Posterior cingulate gyrus (tissue), 11 donors: ENCODE measurements around the gene VGF.
"Not testable (repeated sequence)": the region's sequence is repeated elsewhere in the genome, so short reads cannot be mapped to it uniquely, and the experiment has no call there.

Experiments
- DNase-seq, 10 donors: peaks; one replicate each; pipeline versions ENCODE4 v3.0.0 to v3.0.0-alpha.2; 2020 to 2021; ENCODE audit warnings: mixed read lengths in 3 of 10
- intact Hi-C: fragments of 100-400 bp; cut with DNase I; formaldehyde crosslinking; loops from one replicate; pipeline ENCODE4 v1.15.1; 2023

Gene VGF

DNA sequence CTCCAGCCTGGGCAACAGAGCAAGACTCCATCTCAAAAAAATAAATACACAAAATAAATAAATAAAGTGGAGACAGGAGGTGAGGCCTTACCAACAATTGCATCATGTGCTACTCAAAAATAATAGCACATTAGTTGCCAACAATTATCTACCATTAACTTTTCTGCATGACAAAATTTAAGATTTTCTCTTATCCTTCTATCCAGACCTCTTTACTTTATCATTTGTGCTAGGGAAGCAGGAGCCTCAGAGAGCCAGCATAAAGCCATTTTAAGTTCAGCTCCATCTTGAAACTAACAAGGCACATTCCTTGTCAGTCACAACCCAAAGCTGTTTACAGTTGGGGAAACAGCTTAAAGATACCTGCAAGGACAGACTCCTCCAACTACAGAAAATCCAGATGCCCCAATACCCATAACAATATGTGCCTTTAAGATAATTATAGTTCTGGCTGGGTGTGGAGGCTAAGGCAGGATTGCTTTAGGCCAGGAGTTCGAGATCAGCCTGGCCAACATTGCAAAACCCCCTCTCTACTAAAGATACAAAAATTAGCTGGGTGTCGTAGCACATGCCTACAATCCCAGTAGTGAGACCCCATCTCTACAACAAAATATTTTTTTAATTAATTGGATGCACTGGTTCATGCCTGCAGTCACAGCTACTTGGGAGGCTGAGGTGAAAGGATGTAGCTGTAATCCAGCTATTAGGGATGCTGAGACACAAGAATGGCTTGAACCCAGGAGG, 13.3 kb downstream of the VGF start:
- intact Hi-C loops = no loop called here
- DNase-seq = no peak

DNA sequence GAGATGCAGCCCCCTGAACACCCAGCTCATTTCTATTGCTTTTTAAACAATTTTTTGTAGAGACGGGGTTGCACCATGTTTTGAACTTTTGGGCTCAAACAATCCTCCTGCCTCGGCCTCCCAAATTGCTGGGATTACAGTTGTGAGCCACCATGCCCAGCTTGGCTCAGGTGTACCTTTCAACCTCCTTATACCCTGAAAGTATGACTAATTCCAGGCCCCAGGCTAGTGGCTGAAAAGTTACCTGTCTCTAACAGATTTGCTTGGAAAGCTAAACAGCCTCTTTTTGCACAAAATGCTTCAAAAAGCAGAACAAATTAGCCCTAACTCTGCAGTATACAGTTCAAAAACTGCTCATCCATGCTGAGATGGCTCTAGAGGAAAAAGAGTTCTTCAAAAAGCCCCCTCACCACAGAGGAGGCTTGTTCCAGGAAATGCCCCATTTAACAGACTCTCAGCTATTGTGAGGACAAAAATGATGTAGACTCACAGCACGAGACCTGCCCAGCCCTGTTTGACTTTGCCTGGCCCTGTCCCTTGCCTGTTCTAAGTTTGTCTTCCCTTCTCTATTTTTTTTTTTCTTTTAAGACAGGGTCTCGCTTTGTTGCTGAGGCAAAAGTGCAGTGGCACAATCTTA, 24.5 kb downstream of the VGF start:
- no peak for DNase-seq
- intact Hi-C loops = loop anchor here (5.0 kb wide), 1 partner anchor 51 kb away; no protein-coding TSS in a partner anchor

DNA sequence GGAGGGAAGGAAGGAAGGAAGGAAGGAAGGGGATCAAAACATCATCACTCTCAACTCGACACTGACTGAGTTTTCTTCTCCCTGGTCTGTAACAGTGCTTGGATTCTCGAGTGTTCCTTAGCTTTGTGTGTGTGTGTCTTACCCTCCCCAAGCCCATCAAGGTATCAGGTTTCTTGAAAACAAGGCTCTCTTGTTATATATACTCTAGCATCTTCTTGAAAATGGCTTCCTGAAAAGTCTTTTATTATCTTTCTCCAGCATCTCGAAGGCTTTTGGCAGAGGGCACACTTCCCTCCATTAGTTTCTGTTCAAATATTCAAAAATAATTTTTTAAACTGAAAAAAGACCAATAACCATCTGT, 25.1 kb downstream of the VGF start:
- intact Hi-C loops = loop anchor here (5.0 kb wide), 1 partner anchor 52 kb away; no protein-coding TSS in a partner anchor

DNA sequence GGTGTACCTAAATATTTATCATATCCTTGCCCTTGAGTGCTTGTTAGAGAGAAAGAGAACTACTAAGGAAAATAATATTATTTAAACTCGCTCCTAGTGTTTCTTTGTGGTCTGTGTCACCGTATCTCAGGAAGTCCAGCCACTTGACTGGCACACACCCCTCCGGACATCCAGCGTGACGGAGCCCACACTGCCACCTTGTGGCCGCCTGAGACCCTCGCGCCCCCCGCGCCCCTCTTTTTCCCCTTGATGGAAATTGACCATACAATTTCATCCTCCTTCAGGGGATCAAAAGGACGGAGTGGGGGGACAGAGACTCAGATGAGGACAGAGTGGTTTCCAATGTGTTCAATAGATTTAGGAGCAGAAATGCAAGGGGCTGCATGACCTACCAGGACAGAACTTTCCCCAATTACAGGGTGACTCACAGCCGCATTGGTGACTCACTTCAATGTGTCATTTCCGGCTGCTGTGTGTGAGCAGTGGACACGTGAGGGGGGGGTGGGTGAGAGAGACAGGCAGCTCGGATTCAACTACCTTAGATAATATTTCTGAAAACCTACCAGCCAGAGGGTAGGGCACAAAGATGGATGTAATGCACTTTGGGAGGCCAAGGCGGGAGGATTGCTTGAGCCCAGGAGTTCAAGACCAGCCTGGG, 27.0 kb downstream of the VGF start:
- intact Hi-C loops = loop anchor here (10.0 kb wide), 1 partner anchor 54 kb away; the partner anchor contains the start of gene TRIM56
- peak in 4 of 10 donors; percentile 36 to 55 (median 46) for DNase-seq

More for the DNA sequence above, 25.1 kb downstream of the VGF start:
- no peak for DNase-seq

DNA sequence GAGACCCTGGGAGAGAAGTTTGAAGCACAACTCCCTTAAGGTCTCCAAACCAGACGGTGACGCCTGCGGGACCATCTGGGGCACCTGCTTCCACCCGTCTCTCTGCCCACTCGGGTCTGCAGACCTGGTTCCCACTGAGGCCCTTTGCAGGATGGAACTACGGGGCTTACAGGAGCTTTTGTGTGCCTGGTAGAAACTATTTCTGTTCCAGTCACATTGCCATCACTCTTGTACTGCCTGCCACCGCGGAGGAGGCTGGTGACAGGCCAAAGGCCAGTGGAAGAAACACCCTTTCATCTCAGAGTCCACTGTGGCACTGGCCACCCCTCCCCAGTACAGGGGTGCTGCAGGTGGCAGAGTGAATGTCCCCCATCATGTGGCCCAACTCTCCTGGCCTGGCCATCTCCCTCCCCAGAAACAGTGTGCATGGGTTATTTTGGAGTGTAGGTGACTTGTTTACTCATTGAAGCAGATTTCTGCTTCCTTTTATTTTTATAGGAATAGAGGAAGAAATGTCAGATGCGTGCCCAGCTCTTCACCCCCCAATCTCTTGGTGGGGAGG, 27.6 kb downstream of the VGF start:
- intact Hi-C loops = loop anchor here (10.0 kb wide), 1 partner anchor 53 kb away; the partner anchor contains the start of gene TRIM56
- DNase-seq = no peak

DNA sequence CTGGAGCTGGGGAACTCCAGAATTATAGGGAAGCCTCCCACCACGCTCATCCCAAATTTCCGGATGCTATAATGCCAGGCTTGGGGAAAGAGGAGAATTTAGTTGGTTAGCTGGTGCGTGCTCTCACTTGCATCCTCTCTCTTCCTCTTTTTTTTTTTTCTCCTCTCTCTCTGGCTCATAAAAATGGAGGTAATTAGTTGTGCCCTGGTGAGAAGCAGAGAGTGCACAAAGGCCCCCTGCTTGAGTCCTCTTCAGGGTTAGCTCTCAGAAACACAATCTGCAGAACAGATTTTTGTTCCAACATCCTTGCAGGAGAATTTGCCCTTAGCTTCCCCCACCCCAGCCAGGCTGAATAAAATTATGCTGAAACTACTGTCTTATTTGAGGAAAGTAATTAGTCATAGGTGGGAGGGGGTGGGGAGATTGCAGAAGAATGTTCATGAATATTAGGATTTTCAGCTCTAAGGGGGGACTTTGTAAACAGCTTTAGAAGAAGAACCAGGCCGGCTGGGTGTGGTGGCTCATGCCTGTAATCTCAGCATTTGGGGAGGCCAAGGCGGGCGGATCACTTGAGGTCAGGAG, 30.9 kb downstream of the VGF start:
- no peak for DNase-seq
- intact Hi-C loops = loop anchor here (10.0 kb wide), 1 partner anchor 50 kb away; the partner anchor contains the start of gene TRIM56

DNA sequence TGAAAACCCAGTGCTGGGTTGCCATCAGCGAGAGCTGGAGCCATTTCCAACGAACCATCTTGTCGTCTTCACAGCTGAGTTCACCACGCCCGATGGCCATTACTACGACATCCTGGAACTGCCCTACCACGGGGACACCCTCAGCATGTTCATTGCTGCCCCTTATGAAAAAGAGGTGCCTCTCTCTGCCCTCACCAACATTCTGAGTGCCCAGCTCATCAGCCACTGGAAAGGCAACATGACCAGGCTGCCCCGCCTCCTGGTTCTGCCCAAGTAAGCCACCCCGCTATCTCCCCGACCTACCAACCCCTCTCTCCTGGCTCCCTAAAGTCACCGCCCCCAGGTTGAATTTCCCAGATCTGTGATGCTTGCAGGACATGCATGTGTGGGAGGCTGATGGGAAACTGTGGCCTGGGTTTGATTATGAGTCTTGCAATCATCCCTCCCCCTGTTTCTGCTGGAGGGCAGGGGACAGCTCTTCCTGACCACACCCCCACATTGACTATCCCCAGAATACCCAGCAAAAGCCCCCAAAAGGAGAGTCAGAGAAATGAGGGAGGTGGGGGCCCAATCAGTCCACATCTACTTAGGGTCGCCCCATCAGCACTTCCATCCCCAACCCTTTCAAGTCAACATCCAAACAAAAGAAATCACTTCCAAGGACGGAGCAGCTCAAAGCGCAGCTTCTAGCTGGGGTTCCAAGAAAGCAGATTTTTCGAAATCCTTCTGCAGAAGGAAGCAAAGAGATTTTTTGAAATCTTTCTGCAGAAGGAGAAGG, 31.6 kb downstream of the VGF start:
- intact Hi-C loops = loop anchor here (10.0 kb wide), 1 partner anchor 49 kb away; the partner anchor contains the start of gene TRIM56
- no peak for DNase-seq

DNA sequence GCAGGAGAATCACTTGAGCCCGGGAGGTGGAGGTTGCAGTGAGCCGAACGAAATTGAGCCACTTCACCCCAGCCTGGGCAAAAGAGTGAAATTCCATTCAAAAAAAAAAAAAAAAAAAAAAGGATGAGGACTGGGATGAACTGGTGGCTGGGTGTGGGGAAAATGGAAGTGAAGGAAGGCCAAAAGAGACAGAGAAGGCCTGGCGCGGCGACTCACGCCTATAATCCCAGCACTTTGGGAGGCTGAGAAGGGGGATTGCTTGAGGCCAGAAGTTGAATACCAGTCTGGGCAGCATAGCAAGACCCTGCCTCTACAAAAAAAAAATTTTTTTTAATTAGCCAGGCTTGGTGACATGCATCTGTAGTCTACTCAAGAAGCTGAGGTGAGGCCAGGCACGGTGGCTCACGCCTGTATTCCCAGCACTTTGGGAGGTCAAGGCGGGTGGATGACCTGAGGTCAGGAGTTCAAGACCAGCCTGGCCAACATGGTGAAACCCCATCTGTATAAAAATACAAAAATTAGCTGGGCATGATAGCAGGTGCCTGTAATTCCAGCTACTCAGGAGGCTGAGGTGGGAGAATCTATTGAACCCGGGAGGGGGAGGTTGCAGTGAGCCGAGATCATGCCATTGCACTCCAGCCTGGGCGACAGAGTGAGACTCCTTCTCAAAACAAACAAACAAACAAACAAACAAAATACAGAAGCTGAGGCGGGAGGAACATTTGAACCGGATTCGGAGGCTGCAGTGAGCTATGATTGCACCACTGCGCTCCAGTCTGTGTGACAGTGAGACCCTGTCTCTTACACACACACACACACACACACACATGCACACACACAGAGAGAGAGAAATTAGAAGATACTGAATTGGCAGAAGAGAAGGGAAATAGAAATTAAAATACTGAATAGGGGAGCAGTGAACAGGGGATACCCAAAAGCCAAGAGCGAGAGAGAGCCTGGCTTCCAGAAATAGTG, 32.5 kb downstream of the VGF start:
- intact Hi-C loops = loop anchor here (10.0 kb wide), 1 partner anchor 48 kb away; the partner anchor contains the start of gene TRIM56
- not testable (repeated sequence) for DNase-seq

DNA sequence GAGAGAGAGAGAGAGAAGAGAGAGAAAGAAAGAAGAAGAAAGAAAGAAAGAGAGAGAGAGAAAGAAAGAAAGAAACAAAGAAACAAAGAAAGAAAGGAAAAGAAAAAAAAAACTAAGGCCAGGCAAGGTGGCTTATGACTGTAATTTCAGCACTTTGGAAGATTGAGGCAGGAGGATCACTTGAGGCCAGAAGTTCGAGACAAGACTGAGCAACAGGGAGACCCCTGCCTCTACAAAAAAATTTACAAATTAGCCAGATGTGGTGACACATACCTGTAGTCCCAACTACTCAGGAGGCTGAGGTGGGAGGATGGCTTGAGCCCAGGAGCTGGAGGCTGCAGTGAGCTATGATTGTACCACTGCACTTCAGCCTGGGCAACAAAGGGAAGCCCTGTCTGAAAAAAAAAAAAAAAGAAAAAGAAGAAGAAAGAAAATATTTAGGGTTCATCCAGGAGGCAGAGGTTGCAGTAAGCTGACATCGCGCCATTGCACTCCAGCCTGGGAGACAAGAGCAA, 35.7 kb downstream of the VGF start:
- DNase-seq = no peak
- intact Hi-C loops = loop anchor here (10.0 kb wide), 1 partner anchor 45 kb away; the partner anchor contains the start of gene TRIM56

DNA sequence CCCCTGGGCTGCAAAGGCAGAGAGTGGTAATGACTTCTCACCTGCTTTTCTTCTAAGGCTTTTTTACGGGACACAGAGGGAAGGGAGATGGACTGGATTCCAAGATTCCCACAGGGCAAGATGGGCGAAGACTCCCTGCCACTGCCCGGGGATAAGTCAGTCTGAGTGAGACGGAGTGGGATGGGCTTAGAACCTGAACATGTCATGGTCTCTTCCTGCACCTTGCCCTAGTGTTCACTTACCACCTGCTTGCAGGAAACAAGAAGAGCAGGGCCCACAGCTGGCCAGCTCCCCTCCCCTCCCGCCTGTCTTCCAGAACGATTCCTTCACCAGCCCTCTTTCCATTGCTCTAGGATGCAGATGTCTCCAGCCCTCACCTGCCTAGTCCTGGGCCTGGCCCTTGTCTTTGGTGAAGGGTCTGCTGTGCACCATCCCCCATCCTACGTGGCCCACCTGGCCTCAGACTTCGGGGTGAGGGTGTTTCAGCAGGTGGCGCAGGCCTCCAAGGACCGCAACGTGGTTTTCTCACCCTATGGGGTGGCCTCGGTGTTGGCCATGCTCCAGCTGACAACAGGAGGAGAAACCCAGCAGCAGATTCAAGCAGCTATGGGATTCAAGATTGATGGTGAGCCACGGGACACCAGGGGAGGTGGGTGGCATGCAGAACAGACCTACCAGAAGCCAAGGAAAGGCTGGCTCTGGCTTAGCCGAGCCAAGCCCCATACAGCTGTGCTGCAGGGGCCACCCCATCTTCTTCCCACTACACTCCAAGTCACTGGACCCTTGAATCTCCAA, 37.1 kb downstream of the VGF start:
- no peak for DNase-seq
- intact Hi-C loops = no loop called here

DNA sequence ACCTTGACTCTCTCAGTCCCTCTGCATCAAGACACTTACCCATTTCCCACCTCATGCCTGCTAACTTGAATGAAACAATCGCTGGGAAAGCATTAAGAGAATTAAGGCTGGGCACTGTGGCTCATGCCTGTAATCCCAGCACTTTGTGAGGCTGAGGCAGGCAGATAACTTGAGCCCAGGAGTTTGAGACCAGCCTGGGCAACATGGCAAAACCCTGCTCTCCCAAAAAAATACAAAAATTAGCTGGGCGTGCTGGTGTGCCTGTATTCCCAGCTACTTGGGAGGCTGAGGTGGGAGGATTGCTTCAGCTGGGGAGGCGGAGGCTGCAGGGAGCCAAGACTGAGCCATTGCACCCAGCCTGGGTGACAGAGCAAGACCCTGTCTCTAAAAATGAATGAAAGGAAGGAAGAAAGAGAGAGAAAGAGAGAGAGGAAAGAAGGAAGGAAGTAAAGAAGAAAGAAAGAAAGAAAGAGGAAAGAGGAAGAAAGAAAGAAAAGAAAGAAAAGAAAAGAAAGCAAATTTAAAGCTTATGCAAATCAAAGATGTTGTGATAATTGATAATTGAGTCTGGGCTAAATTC, 37.8 kb downstream of the VGF start:
- no peak for DNase-seq
- intact Hi-C loops = no loop called here

DNA sequence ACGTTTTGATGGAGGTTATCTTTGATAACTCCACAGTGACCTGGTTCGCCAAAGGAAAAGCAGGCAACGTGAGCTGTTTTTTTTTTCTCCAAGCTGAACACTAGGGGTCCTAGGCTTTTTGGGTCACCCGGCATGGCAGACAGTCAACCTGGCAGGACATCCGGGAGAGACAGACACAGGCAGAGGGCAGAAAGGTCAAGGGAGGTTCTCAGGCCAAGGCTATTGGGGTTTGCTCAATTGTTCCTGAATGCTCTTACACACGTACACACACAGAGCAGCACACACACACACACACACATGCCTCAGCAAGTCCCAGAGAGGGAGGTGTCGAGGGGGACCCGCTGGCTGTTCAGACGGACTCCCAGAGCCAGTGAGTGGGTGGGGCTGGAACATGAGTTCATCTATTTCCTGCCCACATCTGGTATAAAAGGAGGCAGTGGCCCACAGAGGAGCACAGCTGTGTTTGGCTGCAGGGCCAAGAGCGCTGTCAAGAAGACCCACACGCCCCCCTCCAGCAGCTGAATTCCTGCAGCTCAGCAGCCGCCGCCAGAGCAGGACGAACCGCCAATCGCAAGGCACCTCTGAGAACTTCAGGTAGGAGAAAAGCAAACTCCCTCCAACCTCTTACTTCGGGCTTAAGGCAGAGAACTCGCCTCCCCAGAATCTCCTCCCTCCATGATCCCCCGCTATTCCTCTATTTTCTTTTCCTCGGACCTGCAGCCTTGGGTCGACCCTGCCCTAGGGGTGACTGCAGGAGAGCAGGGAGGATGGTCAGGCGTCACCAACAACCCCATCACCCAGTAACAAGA, 38.5 kb downstream of the VGF start, which contains the start of gene SERPINE1:
TSS of gene SERPINE1 (plus strand) at position 454 of the 809 bp plus-strand sequence. CDS start 1,290 bp downstream, outside the sequence.
- intact Hi-C loops = no loop called here
- DNase-seq = peak in 3 of 10 donors; percentile 20 to 75 (median 49)

DNA sequence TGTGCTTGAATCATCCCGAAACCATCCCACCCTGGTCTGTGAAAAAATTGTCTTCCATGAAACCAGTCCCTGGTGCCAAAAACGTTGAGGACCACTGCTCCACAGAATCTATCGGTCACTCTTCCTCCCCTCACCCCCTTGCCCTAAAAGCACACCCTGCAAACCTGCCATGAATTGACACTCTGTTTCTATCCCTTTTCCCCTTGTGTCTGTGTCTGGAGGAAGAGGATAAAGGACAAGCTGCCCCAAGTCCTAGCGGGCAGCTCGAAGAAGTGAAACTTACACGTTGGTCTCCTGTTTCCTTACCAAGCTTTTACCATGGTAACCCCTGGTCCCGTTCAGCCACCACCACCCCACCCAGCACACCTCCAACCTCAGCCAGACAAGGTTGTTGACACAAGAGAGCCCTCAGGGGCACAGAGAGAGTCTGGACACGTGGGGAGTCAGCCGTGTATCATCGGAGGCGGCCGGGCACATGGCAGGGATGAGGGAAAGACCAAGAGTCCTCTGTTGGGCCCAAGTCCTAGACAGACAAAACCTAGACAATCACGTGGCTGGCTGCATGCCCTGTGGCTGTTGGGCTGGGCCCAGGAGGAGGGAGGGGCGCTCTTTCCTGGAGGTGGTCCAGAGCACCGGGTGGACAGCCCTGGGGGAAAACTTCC, 39.2 kb downstream of the VGF start:
- intact Hi-C loops = no loop called here
- DNase-seq = peak in 1 of 10 donors; percentile 24

DNA sequence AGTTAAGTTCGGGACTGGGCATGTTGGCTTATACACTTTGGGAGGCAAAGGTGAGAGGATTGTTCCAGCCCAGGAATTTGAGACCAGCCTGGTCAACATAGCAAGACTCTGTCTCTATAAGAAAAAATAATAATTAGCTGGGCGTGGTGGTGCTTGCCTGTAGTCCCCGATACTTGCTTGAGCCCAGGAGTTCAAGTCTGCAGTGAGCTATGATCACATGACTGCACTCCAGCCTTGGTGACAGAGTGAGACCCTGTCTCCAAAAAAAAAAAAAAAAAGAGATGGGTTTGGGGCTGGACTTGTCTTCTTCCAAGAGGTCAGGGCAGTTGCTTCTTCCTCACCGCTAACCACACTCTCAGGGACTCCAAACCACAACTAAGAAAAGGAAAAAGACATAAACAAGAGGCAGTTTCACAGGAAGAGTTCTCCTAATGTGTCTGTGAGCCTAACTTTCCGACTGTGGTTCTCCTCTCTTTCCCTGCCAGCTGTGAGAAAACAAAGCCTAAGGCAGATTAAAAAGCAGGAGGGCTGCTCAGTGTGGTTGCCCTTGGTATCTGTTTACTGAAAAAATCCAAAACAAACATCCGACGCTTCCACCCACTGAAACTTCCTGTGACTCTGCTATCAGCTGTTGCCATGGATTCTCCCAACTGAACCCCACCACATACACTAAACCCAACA, 40.9 kb downstream of the VGF start:
- DNase-seq = no peak
- intact Hi-C loops = no loop called here

DNA sequence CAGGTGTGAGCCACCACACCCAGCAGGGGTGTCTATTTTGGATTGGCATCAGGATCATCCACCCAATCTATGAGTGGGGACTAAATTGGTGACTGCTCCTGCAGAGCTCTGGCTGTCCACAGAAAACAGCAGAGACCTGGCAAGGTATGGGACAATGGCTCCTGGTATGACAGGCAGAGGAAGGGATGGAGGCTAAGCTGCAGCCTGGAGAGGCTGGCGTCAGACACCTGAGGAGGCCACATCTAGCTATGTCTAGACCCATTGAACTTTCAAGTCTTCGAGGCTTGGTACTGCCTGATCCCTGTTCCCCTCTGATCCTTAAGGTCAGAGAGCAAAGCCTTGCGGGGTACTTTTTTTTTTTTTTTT, 41.7 kb downstream of the VGF start:
- DNase-seq = no peak
- intact Hi-C loops = no loop called here
